ENCODE results near the gene FGD5.

FGD5 gene

GRCh38 chr3:14852717-14853116 lies 34.0 kb downstream of the FGD5 start:
- no peak for DNase-seq (ENCODE audit: low read depth)

- no peak for DNase-seq (ENCODE audit: low read depth)
Measured at GRCh38 chr3:14853271-14853951, 34.6 kb downstream of the FGD5 start.

DNA sequence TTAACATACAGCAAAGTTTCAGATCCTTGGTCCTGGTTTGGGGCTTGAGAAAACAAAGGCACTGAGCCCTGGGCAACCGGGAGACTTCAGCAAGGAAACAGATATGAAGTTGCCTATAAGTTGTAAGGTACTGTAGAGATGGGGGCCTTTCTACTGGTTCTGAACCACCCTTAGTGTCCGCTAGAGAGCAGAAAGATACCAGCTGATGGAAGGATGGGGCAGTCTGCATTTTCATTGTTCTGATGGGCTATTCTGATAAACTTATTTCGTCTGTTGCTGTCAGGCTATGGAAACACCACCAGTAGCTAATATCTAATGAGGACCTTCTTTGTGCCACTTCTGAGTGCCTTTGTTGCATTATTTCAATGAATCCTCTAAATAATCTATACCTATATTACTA lies 38.7 kb downstream of the FGD5 start:
- DNase-seq (ENCODE audit: low read depth) = no peak

DNA sequence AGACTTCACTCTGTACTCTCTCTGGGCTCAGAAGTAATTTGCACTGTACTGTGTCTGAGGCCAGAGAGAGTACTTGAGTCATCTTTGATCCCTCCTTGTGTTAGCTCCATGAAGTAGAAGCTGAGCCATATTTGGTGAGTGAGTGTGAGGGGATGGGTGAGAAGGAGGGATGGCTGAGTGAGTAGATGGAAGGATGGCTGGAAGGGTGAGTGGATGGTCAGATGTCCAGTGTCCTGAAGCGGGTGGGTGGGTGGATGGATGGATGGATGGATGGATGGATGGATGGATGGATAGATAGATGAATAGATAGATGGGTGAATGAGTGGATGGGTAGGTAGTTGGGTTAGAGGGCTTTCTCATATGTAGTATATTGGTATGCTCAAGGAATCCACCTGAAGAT lies 39.3 kb downstream of the FGD5 start:
- no peak for DNase-seq (ENCODE audit: low read depth)

- DNase-seq (ENCODE audit: low read depth) = no peak
Measured at GRCh38 chr3:14859880-14860279, 41.1 kb downstream of the FGD5 start.

DNA sequence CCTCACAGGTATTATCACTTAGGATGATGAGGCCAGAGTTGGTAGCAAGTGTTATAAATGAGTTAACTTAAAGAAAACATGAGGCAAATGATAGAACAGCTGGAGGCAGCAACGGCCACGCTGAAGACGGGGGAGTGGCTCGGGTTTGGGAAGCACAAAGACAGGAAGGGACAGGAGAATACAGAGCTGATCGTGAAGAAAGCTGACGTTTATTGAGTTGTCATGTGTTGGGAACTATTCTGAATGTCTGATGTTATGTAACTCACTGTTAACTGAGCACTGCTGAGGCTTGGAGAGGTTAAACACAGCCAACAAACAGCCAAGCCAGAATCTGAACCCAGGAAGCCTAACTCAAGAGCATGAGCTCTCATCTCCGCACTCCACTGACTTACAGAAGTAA lies 42.3 kb downstream of the FGD5 start:
- no peak for DNase-seq (ENCODE audit: low read depth)

DNA sequence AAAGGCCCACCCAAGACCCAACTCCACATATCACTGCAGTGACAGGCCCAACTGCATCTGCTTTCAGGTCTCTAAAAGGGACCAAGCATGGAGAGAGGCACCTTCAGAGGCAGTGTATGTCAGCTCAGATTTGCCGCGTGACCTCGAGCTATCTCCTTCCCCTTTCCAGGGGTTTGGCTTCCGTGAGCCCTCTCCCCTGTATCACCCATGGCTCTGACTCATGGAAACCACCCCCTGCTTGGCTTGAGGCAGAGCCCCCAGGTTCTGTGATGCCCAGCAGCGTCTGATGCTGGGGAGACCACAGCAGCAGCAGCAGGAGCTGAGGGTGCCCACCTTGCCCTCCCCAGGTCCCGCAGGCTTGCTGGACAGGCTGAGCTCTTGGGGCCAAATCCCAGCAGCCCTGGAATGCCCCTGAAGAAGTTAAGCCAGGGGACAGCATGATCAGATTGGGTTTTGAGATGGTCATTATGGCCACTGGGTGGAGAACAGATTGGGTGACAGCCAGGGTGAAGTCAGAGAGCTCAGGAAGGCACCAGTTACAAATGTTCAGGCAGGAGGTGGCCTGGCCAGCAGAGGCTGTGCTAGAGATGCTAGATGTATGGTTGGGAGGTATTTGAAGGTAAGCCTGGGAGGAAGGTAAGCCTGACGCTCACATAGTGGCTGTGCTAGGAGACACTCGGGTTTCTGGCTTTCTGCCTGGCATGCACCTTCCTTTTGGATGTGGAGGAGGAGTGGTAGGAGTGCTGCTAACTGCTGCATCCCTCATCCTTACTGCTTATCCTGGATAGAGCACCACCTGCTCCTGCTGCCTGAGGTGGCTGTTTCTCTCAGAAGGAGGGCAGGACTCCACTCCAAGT lies 42.9 kb downstream of the FGD5 start:
- DNase-seq (ENCODE audit: low read depth) = no peak

DNA sequence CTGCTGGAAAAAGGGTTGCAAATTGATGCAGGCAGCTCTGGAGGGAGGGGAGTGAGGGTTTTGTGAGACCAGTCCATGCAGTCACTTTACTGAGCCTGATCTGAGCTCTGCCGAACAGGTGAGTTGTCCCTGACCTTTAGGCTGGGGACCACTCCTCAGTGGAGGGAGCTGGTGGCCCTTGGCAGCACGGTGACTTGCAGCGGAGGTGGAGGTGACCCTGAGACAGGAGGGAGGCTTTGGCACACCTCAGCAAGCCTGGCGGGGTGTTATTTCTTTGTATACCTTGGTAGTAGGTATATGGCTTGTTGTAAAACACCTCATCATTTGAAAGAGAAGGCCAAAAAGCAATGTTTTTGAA lies 43.5 kb downstream of the FGD5 start:
- DNase-seq (ENCODE audit: low read depth) = no peak

GRCh38 chr3:14862661-14863230 lies 44.0 kb downstream of the FGD5 start:
- no peak for DNase-seq (ENCODE audit: low read depth)

GRCh38 chr3:14863333-14864100 lies 44.8 kb downstream of the FGD5 start:
- no peak for DNase-seq (ENCODE audit: low read depth)

- no peak for DNase-seq (ENCODE audit: low read depth)
Measured at GRCh38 chr3:14864131-14864530, 45.4 kb downstream of the FGD5 start.

DNA sequence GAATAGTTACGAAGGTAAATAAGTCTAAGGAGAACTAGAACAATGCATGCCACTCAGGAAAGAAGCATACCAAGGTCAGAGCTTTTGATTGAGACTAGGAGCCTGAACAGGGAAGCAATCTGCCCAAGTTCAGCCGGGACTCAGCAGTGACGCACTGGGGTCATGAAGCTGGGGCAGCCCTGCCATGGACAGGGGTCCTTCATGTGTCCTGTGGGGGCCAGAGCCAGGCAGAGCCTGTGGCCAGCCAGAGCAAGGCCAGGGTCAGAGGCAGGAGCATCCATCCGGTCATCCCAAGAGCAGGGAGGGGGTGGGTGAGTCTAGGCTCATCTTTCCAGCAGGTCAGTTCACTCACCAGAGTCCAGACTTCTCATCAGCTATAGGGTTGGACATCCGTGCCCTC lies 47.9 kb downstream of the FGD5 start:
- DNase-seq (ENCODE audit: low read depth) = no peak

DNA sequence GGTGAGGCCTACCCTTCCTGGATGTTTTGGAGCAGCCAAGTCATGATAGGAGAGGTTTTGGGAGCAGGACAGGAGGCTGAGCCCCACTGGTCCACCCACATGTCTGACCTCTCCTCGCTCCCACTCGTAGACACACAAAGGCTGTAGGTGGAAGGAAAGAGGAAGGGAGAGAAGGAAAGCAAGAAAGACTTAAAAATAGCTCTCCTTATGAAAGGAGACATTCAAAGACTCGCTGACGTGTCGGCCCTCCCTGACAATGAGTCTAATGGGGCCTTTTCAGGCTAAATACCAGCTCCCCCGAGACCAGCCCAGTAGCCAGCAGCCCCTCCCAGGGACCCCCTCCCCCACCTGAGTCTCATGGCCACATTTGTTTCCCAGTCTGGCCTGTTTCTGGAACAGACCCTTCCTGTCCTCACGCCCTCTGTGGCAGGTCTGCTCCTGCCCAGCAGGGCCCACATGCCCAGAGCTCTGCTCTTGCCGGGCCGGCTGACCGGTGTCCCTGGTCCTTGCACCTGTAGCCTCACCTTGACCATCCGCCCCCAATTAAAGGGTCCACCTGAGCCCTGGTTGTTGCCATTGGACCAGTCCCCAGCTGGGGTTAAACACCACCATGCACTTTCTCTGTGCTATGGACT lies 49.3 kb downstream of the FGD5 start:
- DNase-seq (ENCODE audit: low read depth) = no peak

DNA sequence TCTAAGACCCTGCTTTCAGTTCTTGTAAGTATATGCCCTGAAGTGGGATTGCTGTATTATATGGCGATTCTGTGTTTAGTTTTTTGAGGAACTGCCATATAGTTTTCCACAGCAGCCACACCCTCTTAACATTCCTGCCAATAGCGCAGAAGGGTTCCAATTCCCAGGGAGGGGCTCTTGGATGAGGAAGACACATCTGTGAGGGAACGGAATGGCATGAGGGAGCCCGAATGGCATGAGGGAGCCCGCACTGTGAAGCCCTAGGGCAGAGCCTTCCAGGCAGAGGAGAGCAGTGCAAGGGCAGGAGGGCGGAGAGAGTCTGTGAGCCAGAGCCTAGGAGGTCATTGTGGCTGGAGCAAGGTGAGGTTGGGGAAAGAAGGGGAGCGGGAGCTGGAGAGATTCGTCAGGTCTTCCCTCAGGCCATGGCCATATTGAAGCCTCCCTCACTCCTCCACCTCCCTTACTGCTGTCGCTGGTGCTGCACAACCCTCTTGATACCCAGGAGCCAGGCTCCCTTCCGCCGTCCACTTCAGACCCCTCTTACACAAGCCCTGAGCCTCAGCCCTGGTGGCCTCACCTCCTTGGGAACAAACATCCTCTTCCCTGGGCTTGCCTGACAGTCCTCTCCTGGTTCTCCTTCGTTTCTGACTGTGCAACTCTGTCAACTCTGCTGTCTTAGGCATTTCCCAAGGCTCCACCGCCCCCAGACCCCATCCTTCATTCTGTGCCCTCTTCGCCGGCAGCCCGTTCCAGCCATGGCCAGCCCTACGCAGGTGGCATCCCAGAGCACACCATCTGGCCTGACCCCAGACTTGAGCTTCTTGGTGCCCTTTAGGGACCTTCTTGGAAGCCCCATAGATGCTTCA lies 51.4 kb downstream of the FGD5 start:
- DNase-seq (ENCODE audit: low read depth) = no peak

DNA sequence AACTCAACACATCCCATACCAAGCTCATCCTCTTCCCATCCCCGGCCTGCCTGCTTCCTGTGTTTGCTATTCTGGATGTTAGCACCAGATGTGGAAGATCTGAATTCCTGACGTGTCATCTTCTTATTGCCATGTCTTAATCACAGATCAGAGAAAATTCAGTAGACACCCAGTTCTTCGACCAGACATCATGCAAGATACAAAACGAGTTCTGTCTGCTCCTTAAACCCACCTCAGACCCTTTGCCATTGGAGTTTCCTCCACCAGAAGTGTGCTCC lies 52.0 kb downstream of the FGD5 start:
- no peak for DNase-seq (ENCODE audit: low read depth)

DNA sequence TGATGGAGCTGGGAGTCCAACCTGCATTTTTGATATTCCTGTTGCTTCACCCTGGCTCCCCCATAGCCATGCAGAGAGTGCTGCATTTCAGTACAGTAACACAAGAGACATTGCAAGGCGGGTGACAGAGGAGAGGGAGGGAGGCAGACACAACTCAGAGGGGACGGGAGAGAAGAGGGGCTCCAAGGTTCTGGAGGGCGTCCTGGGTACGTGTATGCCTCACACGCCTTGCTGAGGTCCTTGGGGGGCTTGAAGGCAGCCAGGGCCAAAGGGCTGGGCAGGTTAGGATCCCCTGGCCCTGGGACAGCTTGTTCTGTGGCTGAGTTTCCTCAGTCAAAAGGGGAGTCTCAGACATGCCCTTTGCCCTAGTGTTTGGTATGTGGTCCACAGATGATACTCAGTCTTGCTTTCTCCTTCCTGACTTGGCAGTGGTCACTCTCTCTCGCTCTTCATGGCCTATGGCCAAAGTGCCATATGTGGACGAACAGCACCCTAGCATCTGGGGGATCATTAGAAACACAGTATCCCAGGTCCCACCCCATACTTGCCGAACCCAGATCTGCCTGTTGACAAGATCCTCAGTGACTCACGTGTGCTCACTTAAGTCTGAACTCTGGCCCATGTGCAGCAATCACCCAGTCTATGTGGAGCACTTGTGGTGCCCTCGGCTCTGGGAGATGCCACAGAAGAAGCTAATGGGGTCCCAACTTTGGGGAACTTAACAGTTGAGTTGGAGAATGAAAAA lies 52.9 kb downstream of the FGD5 start:
- no peak for DNase-seq (ENCODE audit: low read depth)

DNA sequence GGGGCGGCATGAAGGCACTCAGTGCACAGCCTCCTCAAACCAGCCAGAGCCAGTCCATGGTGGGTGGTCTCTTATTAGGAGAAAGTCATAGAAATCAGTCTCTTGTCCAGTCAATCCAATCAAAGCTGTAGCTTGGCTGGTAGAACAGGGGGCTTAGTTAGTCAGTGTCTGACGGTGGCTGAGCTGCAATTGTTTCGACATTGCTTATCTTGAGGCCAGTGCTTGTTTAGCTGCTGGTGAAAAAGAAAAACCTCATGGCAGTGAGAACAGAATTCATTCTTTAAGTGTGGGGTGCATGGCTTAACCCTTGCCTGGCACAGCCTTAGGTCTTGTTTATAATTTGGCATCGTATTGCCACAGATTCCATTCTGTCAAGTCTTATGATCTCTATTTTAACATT lies 53.9 kb downstream of the FGD5 start:
- DNase-seq (ENCODE audit: low read depth) = no peak

- DNase-seq (ENCODE audit: low read depth) = no peak
Measured at GRCh38 chr3:14874784-14875183, 56.0 kb downstream of the FGD5 start.

- DNase-seq (ENCODE audit: low read depth) = no peak
Measured at GRCh38 chr3:14875411-14876175, 56.8 kb downstream of the FGD5 start.

DNA sequence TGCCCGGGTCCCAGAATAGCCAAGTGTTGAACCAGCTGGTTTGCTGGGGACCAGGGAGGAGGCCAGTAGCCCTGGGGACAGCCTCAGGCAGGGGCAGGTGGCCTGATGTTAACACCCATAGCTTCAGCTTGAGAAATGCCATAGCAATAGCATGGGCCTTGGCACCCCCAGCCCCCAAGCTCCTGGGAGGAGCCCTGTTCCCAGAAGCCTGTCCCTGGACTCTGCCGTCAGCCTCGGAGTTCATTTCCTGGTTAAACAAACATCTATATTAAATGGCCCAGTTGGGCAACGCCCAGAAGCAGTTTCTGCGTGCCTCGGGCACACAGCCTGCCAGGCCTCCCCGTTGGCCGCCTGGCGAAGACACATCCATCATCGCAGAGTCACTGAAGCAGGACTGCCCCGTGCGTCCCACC lies 58.2 kb downstream of the FGD5 start:
- no peak for DNase-seq (ENCODE audit: low read depth)
